ENCODE measurements around the gene INMT. TPM values are rescaled to one million over a fixed set of nuclear protein-coding genes. Genes with fewer than 3 reads are reported as not detected.

INMT gene
- total RNA-seq, 1 donor from 2014 or later = 0.09 TPM

DNA sequence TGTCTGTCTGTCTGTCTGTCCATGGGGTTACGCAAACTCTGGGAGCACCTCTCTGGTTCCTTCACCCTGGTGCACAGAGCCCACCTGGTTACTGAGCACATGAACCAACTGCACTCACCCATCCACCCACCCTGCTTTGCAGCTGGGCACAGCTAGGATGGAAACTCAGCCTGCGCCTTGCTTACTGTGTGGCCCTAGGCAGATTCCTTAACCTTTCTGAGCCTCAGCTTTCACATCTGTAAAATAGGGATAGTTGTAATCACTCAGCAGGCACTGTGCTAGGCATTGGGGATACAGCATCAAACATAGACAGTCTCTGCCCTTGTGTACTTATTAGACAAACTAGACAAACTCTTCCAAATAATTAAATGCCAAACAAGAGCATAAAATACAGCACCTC lies 21.8 kb upstream of the INMT start:
- no peak overlapping the region for H3K27ac ChIP-seq (ENCODE audit: low read depth, low read length)
- no peaks in the 10 kb centered on the region for H4K20me1 ChIP-seq (ENCODE audit: insufficient read depth, low read length)
- peaks cover 51% of the 10 kb centered on the region for H3K27me3 Mint-ChIP-seq (ENCODE audit: low read depth, unreplicated experiment)
- H3K27ac Mint-ChIP-seq (ENCODE audit: unreplicated experiment) = no peak overlapping the region
- peaks cover 20% of the 10 kb centered on the region for H3K27me3 ChIP-seq (ENCODE audit: insufficient read depth, low read length)
- no peak overlapping the region for H3K4me3 ChIP-seq (ENCODE audit: insufficient read depth, low read depth, low read length)
- H3K4me1 ChIP-seq (ENCODE audit: insufficient read depth, low read length) = no peaks in the 10 kb centered on the region
- peaks cover 5% of the 10 kb centered on the region for H3K4me1 Mint-ChIP-seq (ENCODE audit: low read depth, unreplicated experiment)
- no peak overlapping the region for H2AFZ ChIP-seq (ENCODE audit: low read depth, low read length)
- TF ChIP-seq, protein P1, sequence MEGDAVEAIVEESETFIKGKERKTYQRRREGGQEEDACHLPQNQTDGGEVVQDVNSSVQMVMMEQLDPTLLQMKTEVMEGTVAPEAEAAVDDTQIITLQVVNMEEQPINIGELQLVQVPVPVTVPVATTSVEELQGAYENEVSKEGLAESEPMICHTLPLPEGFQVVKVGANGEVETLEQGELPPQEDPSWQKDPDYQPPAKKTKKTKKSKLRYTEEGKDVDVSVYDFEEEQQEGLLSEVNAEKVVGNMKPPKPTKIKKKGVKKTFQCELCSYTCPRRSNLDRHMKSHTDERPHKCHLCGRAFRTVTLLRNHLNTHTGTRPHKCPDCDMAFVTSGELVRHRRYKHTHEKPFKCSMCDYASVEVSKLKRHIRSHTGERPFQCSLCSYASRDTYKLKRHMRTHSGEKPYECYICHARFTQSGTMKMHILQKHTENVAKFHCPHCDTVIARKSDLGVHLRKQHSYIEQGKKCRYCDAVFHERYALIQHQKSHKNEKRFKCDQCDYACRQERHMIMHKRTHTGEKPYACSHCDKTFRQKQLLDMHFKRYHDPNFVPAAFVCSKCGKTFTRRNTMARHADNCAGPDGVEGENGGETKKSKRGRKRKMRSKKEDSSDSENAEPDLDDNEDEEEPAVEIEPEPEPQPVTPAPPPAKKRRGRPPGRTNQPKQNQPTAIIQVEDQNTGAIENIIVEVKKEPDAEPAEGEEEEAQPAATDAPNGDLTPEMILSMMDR (IDR thresholded peaks at IDR 0.05; ENCODE audit: insufficient read depth, low read depth, low read length) = no peak
- TF ChIP-seq EZH2 (IDR thresholded peaks at IDR 0.05; ENCODE audit: insufficient read depth, low read length) = no peak
- H3K4me2 ChIP-seq (ENCODE audit: low read length) = no peak overlapping the region
- no peak overlapping the region for H3K4me3 Mint-ChIP-seq (ENCODE audit: unreplicated experiment)
- peaks cover 2% of the 10 kb centered on the region for H3K36me3 Mint-ChIP-seq (ENCODE audit: low read depth, unreplicated experiment)
- no peaks in the 10 kb centered on the region for H3K36me3 ChIP-seq (ENCODE audit: insufficient read depth, low read length)
- H3K9me3 Mint-ChIP-seq (ENCODE audit: unreplicated experiment) = peaks cover 3% of the 10 kb centered on the region
- no peak for DNase-seq (ENCODE audit: low read depth)
- no peak for FAIRE-seq
- no peaks in the 10 kb centered on the region for H3K79me2 ChIP-seq (ENCODE audit: insufficient read depth, low read length)
- no peaks in the 10 kb centered on the region for H3K9me3 ChIP-seq (ENCODE audit: insufficient read depth, low read depth, low read length)
- H3K9ac ChIP-seq (ENCODE audit: low read length) = no peak overlapping the region

DNA sequence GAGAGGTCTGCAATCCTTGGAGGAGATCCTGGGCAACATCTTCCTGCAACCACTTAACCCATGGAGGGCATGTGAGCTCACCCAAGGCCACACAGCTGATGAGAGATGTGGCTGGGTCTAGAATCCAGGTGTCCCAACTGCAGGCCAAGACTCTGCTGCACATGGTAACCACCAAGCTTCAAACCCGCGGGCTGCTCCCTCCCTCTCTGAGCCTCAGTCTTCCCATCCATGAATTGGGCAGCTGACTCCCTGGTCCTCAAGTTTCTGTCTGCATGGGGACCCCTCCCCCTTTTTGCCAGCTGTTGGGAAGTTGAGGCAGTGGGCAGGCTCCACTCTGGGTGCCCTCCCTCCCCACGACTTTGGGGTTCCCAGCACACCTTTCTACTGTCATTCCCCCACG lies 20.9 kb upstream of the INMT start:
- peaks cover 13% of the 10 kb centered on the region for H3K27me3 ChIP-seq (ENCODE audit: insufficient read depth, low read length)
- H3K9me3 Mint-ChIP-seq (ENCODE audit: unreplicated experiment) = peaks cover 6% of the 10 kb centered on the region
- H3K4me1 Mint-ChIP-seq (ENCODE audit: low read depth, unreplicated experiment) = peaks cover 5% of the 10 kb centered on the region
- H3K4me3 ChIP-seq (ENCODE audit: insufficient read depth, low read depth, low read length) = no peak overlapping the region
- DNase-seq (ENCODE audit: low read depth) (no peak), FAIRE-seq (no peak)
- no peak overlapping the region for H3K4me2 ChIP-seq (ENCODE audit: low read length)
- H3K27ac Mint-ChIP-seq (ENCODE audit: unreplicated experiment) = no peak overlapping the region
- H3K9me3 ChIP-seq (ENCODE audit: insufficient read depth, low read depth, low read length) = no peaks in the 10 kb centered on the region
- peaks cover 51% of the 10 kb centered on the region for H3K27me3 Mint-ChIP-seq (ENCODE audit: low read depth, unreplicated experiment)
- TF ChIP-seq, protein P1 (IDR thresholded peaks at IDR 0.05; ENCODE audit: insufficient read depth, low read depth, low read length) = no peak
- no peak for TF ChIP-seq EZH2 (IDR thresholded peaks at IDR 0.05; ENCODE audit: insufficient read depth, low read length)
- no peak overlapping the region for H3K9ac ChIP-seq (ENCODE audit: low read length)
- H3K27ac ChIP-seq (ENCODE audit: low read depth, low read length) = no peak overlapping the region
- H2AFZ ChIP-seq (ENCODE audit: low read depth, low read length) = no peak overlapping the region
- H3K36me3 ChIP-seq (ENCODE audit: insufficient read depth, low read length) = no peaks in the 10 kb centered on the region
- no peaks in the 10 kb centered on the region for H3K79me2 ChIP-seq (ENCODE audit: insufficient read depth, low read length)
- H4K20me1 ChIP-seq (ENCODE audit: insufficient read depth, low read length) = no peaks in the 10 kb centered on the region
- no peaks in the 10 kb centered on the region for H3K4me1 ChIP-seq (ENCODE audit: insufficient read depth, low read length)
- H3K4me3 Mint-ChIP-seq (ENCODE audit: unreplicated experiment) = no peak overlapping the region
- H3K36me3 Mint-ChIP-seq (ENCODE audit: low read depth, unreplicated experiment) = peaks cover 2% of the 10 kb centered on the region

DNA sequence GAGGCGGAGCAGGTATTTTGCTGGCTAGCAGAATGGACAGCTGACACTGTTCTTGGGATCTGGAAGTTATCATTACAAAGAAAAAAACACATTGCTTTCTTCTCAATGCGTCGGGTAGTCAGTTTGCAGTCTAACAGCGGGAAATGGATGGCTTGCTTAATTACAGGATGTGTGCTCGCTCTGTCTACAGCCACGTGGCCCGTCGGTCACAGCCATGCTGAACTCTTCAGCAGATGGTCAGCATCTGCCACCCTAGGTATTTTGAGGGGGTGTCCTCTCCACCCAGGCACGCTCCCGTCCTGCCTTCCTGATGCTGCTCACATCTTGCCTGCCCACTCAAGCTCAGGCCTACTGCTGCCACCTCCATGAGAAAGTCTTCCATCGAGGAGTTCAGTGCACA lies 20.4 kb upstream of the INMT start:
- no peak overlapping the region for H2AFZ ChIP-seq (ENCODE audit: low read depth, low read length)
- Mint-ChIP-seq H3K36me3 (ENCODE audit: low read depth, unreplicated experiment) (peaks cover 2% of the 10 kb centered on the region), H3K27me3 (ENCODE audit: low read depth, unreplicated experiment) (peaks cover 54% of the 10 kb centered on the region), H3K4me3 (ENCODE audit: unreplicated experiment) (no peak overlapping the region), H3K4me1 (ENCODE audit: low read depth, unreplicated experiment) (peaks cover 5% of the 10 kb centered on the region), H3K27ac (ENCODE audit: unreplicated experiment) (no peak overlapping the region), H3K9me3 (ENCODE audit: unreplicated experiment) (peaks cover 6% of the 10 kb centered on the region)
- H3K4me1 ChIP-seq (ENCODE audit: insufficient read depth, low read length) = no peaks in the 10 kb centered on the region
- no peaks in the 10 kb centered on the region for H3K9me3 ChIP-seq (ENCODE audit: insufficient read depth, low read depth, low read length)
- H3K4me2 ChIP-seq (ENCODE audit: low read length) = no peak overlapping the region
- no peak for DNase-seq (ENCODE audit: low read depth)
- no peak overlapping the region for H3K4me3 ChIP-seq (ENCODE audit: insufficient read depth, low read depth, low read length)
- no peak overlapping the region for H3K9ac ChIP-seq (ENCODE audit: low read length)
- peaks cover 13% of the 10 kb centered on the region for H3K27me3 ChIP-seq (ENCODE audit: insufficient read depth, low read length)
- FAIRE-seq = no peak
- H3K36me3 ChIP-seq (ENCODE audit: insufficient read depth, low read length) = no peaks in the 10 kb centered on the region
- no peak for TF ChIP-seq EZH2 (IDR thresholded peaks at IDR 0.05; ENCODE audit: insufficient read depth, low read length)
- TF ChIP-seq, protein P1 (IDR thresholded peaks at IDR 0.05; ENCODE audit: insufficient read depth, low read depth, low read length) = no peak
- H3K79me2 ChIP-seq (ENCODE audit: insufficient read depth, low read length) = no peaks in the 10 kb centered on the region
- H4K20me1 ChIP-seq (ENCODE audit: insufficient read depth, low read length) = no peaks in the 10 kb centered on the region
- H3K27ac ChIP-seq (ENCODE audit: low read depth, low read length) = no peak overlapping the region

All from astrocyte (in vitro differentiated cells and primary cell).